HK-2 (cell line): Measurements from ENCODE around the gene CADPS.
A peak's percentile ranks its signal among the peaks of the same experiment; 100 is the strongest.

Experiments
- DNase-seq: peaks from one replicate; pipeline ENCODE4 v3.0.0-alpha.2; 2018; ENCODE audit not compliant: unreplicated experiment

The CADPS gene

GRCh38 chr3:62873761-62874710 is 1.2 kb downstream of the CADPS start:
- DNase-seq: peak; percentile 5

- peak; percentile 9 for DNase-seq
Observed at GRCh38 chr3:62873451-62873760, 1.8 kb downstream of the CADPS start.

GRCh38 chr3:62872318-62872717 is 2.9 kb downstream of the CADPS start:
- no peak for DNase-seq

GRCh38 chr3:62870321-62870720 is 4.9 kb downstream of the CADPS start:
- DNase-seq: no peak

GRCh38 chr3:62863648-62864047 is 11.6 kb downstream of the CADPS start:
- no peak for DNase-seq

- no peak for DNase-seq
Observed at GRCh38 chr3:62859203-62859791, 15.9 kb downstream of the CADPS start.

- DNase-seq: no peak
Observed at GRCh38 chr3:62845996-62846395, 29.2 kb downstream of the CADPS start.

GRCh38 chr3:62843508-62843907 is 31.7 kb downstream of the CADPS start:
- DNase-seq: no peak

- DNase-seq: no peak
Observed at GRCh38 chr3:62839748-62840147, 35.5 kb downstream of the CADPS start.

GRCh38 chr3:62837145-62837787 is 38.0 kb downstream of the CADPS start:
- no peak for DNase-seq

GRCh38 chr3:62835554-62836236 is 39.5 kb downstream of the CADPS start:
- no peak for DNase-seq

- no peak for DNase-seq
Observed at GRCh38 chr3:62833538-62833937, 41.7 kb downstream of the CADPS start.

- DNase-seq: no peak
Observed at GRCh38 chr3:62832553-62832952, 42.7 kb downstream of the CADPS start.

- DNase-seq: no peak
Observed at GRCh38 chr3:62830727-62831322, 44.4 kb downstream of the CADPS start.

GRCh38 chr3:62827550-62827949 is 47.7 kb downstream of the CADPS start:
- no peak for DNase-seq

- DNase-seq: no peak
Observed at GRCh38 chr3:62824965-62825592, 50.1 kb downstream of the CADPS start.

GRCh38 chr3:62823461-62824050 is 51.7 kb downstream of the CADPS start:
- no peak for DNase-seq

GRCh38 chr3:62822905-62823304 is 52.3 kb downstream of the CADPS start:
- no peak for DNase-seq

- DNase-seq: no peak
Observed at GRCh38 chr3:62818347-62818746, 56.9 kb downstream of the CADPS start.

- no peak for DNase-seq
Observed at GRCh38 chr3:62817678-62818077, 57.5 kb downstream of the CADPS start.

GRCh38 chr3:62815981-62816380 is 59.2 kb downstream of the CADPS start:
- DNase-seq: no peak
